Activated CD8-positive, alpha-beta memory T cell treated with anti-CD3 and anti-CD28 coated beads for 1 hour (primary cell): ENCODE data around the gene ERGIC1.

Experiments used
- DNase-seq, 2 donors: peaks; one replicate each; pipeline ENCODE4 v3.0.0-alpha.2; 2020; ENCODE audit warnings: low read depth in 1 of 2; ENCODE audit errors: extremely low read depth in 1 of 2

The ERGIC1 gene

DNA sequence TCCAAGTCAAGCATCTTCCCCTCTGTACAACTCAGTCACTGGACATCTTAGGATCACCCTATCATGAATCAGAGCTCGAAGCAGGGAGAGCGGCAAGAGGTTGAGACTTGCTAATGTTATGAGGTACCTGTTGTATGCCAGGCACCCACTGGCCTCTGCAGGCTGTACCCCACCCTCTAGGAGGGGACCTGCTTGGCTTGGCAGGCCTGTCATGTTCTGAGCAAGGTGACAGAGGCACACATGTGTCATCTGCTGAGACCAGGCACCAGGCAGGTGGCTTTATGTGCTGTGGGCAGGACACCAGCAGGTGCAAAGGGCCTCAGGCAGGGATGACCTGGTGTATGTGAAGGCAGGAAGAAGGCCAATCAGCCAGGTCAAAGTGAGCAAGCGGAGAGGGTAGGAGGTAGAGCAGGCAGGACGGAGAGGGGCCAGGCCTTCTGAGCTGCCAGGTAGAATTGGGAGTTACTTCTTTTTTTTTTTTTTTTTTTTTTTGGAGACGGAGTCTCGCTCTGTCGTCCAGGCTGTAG lies 64.9 kb downstream of the ERGIC1 start:
- DNase-seq = no peak

DNA sequence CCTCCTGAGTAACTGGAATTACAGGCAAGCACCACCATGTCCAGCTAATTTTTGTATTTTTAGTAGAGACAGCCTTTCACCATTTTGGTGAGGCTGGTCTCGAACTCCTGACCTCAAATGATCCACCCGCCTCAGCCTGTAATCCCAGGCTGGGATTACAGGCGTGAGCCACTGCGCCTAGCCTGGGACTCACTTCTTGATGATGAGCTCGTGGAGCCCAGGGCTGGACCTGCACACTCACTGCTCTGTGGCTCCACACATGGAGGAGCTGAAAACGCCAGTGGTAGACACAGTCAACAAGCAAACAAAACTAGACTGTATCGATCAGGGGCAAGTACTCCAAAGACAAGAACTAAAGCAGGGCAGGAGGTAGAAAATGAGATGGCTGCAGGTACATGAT lies 65.4 kb downstream of the ERGIC1 start:
- DNase-seq = no peak

DNA sequence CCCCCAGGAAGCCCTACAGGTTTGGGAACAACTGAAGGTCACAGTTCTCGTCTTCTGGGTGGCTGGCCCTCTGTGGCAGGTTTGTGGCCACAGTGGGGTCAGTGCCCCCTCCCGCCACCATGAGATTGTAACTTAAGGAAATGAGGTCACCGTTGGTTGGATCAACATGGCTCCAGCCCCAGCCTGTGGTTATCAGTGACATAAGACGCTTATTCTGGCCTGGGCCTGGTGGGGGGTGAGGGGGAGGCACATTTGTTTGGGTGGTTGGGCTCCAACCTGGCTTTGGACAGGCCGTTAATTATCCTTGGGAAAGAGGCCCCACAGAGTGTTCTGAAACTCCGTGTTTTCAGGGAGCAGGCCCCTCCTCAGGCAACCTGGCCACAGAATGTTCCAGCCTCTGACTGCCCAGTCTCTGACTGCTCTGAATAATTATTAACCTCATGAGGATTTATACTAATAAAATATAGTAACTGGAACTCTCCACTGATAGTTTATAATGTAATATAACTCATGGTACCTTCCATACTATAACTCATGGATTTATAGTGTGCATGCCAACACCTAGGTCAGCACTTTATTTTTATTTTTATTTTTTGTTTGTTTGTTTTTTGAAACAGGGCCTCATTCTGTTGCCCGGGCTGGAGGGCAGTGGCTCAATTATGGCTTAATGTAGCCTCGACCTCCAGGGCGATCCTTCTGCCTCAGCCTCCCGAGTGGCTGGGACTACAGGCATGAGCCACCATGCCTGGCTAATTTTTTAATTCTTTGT lies 67.1 kb downstream of the ERGIC1 start:
- DNase-seq = no peak

DNA sequence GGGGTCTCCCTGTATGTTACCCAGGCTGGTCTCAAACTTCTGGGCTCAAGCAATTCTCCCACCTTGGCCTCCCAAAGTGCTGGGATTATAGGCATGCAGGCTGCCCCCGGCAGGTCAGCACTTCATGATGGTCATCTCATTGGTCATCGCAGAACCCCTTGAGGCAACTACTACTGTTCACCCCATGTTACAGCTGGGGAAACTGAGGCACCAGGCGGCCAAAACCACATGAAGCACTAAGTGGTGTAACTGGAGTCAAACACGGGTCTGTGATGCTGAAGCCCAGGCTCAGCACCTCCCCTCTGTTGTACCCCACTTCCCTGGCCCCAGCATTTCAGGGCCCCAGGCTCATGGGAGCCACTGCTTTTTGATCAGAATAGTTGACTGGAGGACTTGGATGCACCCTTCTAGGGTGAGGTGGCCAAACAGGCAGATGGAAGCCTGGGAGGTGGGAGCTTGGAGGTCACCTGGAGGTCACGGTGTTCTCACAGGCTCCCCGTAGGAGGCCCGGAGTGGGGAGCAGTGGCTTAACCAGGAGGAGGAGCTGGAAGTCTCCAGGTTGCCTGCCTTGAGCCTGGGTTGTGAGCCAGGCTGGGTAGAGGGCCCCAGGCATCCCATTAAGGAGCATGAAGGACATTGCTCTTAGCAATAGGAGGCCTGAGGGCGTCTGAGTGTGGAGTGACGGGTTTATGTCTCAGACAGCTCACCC lies 67.9 kb downstream of the ERGIC1 start:
- DNase-seq = no peak

DNA sequence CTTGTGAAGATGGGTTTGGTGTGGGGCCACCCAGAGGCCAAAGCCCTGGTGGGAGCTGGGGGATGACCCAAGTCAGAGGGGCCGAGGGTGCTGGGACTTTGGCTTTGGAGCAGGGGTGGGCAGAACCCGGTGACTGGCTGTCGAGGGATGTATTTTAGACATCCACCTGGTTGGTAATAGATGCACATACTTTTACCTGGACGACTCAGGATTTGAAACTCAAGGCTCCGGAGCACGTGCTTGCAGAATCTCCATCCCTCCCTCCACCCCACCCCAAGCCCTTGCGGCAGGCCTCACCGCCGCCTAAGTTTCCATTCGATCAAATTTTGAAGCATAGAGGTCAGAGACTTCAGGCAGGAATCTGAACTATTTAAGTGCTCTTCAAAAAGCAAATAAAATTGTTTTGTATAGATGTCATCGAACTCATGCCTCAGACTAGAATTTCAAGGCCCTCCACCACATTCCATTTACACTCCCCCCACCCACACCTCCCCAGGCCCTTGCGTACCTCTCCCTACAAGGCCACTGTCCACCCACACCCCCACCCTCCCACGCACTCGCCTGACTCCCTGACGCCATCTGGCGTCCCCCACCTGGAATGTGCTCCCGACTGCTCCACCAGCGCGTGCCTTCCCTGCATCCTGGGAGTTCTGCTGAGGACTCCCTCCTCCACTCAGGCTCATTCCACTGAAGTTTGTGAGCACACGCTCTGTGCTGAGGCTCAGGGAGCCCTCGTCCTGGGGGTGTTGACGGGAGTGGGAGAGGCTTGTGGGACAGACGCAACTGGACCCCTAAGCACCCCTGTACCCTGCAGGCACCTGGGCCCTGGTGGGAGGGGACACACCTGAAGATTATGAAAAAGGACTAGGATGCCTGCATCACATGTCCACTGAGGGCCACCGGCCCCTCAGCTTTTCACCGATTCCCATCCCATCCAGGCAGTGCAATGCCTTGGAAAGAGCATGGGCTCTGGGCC lies 68.7 kb downstream of the ERGIC1 start:
- DNase-seq = no peak

DNA sequence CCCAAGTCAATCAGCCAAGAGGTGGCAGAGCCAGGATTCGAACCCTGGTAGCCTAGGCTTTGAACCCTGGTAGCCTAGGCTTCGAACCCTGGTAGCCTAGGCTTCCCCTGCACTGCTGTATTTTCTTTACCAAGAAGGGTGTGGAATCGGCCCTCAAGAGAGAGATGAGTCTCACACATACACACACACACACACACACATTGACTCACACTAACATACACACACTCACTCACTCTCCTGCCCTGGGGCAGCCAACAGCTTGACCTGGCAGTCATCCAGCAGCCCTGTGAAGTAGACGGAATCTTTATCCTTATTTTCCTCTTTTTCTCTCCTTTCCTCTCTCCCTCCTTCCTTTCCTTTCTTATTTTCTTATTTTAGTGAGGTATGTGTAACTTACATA lies 69.7 kb downstream of the ERGIC1 start:
- DNase-seq = no peak

DNA sequence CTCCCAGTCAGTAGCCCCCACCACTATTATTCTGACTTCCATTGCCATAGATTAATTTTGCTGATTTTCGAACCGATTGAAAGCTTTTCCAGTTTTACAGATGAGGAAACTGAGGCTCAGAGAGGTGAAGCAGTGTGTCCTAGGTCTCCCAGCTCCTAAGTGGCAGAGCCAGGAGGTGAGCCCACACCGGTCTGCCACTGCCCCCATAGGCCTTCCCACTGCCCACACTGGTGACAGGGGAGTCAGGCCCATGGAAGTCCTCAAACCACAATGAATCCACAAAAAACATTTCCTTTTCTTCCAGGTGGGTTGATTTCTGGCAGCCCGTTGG lies 70.2 kb downstream of the ERGIC1 start:
- no peak for DNase-seq

DNA sequence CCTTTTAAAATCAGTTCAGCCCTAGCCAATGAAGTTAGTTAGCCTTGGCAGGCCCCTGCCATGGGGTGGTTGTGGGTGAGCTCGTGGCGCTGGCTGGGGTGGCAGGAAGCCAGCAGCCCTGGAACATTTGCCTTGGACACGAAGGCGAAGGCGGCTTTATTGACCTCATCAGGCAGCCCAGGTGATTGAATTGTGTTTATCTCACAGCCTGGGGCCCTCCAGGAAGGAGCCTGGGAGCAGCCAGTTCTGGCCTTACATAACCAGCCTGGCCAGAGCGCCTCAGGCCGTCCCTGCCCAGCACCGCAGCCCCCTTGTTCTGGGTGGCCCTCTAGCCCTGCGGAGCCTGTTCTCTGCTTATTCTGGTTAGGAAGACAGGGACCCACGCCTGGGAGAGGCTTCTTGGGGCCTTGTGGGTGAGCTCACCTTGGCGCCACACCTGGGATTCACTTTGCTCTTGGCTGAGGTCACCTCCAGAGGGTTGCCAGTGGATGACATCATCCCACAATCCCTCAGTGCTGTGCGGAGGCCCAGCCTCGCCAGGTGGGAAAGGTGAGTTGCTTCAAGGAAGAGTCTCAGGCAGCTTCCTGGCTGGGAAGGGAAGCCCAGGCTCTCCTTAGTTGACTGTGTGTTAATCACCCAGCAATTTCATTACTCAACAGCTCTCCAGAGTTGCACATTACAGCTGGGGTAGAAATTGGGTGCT lies 70.7 kb downstream of the ERGIC1 start:
- no peak for DNase-seq

DNA sequence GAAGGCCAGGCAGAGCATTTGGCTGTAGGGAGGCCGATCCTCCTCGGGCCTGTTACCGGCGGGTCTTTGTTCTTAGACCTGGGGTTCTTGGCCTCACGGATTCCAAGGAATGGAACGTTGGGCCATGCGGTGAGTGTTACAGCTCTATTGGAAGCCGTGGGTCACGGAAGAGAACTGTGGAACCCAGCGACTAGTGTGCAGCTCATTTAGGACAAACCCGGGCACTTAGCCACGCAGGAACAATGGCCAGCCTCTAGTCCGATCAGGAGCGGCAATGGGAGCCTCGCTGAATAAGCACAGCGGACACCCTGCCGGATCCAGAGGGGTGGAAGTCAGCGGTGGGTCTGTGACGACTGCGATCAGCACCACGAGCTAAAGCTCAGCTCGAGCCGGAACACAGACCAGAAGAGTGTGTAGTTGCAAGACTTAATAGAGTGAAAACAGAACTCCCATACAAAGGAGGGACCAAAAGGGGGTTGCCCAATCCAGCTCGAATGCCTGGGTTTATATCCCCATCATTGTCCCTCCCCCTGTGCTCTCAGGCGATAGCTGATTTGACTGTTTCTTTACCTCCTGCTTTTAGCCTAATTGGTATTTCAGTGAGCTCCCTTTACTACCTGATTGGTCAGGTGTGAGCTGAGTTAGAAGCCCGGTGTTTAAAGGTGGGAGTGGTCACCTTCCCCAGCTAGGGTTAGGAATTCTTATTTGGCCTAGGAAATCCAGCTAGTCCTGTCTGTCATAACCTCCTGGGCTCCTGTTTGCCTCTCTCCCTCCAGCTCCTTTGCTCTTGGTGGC lies 71.5 kb downstream of the ERGIC1 start:
- no peak for DNase-seq

DNA sequence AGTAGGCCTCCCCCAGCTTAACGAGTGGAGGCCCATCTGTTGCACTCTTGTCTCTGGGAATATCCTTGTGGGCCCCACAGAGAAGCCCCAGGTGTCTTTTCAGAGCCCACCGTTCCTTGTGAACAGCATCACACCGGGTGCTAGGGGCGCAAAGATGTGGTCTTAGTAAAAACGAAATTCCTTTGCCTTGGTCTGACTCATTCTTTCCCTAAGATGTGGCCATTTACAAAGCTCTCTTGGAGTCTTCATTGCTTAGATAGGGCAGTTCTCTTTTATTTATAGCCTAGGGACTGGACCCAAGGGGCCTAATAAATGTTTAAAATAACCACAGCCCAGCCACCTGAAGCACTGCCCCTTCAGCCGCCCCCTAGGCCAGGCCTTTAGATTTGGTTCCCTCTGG lies 72.4 kb downstream of the ERGIC1 start:
- no peak for DNase-seq

DNA sequence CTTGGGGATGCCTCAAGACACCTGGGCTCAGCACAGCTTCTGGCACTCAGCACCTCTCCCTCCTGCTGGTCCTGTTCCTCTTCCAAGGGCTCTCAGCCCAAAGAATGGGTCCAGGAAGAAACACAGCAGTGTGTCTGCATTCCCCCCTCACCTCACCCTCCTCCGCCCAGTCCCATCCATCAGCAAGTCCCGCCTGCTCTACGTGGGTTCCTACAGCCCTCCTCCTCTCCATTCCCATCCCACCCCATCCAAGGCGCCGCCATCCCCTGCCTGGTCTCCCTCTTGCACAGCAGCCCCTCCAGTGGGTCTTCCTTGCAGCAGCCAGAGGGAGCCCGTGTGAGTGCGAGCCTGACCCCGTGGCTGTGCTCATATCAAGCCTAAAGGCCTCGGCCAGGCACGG lies 72.8 kb downstream of the ERGIC1 start:
- no peak for DNase-seq

DNA sequence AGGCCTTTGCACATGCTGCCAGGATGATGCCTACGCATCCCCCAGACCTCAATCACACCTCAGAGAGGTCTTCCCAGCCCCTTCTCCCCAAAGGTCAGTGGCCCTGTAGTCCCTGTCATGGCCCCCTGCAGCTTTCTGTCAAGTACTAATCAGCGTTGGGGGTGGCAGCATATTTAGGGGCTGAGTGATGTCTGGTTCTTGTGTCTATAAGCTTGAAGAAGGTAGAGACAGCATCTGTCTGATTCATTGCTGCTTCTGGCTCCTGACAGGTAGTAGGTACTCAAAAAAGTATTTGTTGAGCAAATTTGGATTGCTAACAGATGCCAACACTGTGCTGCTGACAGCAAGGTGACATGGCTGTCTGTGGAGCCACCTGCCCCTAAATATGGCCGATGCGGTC lies 73.6 kb downstream of the ERGIC1 start:
- no peak for DNase-seq

DNA sequence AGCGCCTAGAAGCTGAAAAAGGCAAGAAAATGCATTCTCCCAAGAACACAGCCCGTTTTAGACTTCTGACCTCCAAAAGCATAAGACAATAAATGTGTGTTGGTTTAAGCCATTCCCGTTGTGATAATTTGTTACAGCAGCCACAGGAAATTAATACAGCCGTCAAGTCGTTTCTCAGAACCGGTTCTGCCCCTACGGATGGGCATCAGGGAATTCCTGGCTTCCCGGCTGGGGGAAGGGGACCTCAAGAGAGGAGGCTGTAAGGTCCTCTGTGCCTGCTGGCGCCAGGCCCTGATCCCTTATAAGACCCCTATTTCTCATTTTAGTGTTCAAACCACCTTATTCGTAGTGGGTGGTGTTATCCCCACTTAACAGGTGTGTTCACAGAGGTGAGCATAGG lies 74.6 kb downstream of the ERGIC1 start:
- DNase-seq = no peak

DNA sequence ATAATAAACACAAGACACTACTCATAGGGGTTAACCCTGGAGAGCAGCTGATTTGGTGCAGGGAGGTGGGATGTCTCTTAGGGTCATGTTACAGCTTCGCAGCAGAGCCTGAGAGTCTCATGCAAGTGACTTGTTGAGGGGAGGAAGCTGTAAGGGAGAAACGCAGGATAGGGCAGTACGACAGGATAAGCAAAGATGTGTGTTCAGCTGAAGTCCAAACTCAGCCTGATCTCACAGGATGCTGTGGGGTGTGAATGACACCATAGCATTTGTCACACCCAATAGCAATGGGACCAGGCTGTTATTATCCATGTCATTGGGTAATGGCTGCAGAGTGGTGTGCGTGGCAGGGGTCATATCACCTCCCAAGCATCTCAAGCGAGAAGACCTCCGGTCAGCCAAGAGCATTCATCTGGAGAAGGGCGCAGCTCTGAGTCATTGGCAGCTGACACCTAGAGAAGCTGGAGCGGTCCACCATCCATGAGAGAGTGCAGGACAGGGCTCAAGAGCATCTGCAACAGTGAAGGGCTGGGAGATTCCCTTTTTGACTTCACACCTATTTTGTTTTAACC lies 76.0 kb downstream of the ERGIC1 start:
- DNase-seq = no peak

DNA sequence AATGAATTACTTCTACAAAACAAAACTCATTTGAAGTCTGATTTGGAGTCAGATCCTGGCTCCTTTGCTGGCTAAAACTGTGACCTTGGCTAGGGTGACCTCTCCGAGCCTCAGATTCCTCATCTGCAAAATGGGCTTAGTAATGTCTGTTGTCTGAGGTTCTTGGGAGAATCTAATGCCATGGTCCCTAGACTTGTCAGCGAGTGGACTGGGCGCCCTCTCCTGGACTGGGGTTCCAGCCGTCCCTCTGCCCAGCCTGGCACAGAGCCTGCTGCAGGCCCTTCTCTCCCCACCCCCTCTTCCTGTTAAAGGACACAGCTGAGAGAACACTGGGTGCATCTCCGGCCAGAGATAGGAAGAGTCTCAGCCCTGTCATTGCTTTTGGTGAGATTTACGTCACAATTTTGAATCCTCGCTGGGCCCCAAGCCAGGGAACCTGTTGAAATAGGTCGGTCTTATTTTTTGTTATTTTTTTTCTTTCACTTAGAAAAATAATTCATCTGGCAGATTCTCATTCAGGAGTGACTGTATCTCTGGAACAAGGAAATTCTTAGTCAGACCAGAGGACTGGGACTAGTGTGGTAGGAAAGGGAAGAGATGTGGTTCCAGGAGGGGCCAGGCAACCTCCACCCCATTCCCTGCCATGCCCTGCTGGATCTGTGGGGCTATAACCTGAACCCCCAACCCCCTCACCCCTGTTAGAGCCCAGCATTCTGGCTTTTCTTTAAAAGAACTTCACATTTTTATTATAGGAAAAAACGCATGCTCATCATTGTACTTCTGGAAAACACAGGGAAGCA lies 77.0 kb downstream of the ERGIC1 start:
- no peak for DNase-seq

DNA sequence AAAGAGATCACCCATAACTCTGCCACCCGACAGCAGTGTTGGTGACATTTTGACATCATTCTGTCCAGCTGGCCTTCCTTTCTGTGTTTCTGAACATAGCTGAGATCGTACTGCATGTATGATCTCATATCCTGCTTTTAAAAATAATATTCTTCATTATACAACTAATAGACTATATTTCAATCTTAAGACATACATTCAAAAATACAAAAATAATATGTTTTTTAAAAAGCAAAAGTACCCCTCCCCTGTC lies 77.5 kb downstream of the ERGIC1 start:
- DNase-seq = no peak

DNA sequence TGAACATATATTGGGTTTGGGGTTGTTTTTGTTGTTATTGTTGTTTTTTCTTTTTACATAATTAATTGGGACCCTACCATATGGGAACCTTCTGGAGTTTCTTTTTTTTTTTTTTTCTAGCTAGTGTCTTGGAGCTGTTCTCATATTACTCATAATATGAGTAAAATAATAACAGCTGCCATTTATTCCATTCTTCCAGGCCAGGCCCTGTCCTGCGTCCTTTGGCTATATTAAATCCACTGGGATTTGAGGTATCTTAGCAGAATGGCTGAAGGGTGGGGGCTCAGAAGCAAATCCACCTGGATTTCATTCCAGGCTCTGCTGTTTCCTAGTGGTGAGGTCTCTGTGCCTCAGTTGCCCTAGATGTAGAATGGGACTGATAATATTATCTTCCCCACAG lies 77.9 kb downstream of the ERGIC1 start:
- DNase-seq = no peak

DNA sequence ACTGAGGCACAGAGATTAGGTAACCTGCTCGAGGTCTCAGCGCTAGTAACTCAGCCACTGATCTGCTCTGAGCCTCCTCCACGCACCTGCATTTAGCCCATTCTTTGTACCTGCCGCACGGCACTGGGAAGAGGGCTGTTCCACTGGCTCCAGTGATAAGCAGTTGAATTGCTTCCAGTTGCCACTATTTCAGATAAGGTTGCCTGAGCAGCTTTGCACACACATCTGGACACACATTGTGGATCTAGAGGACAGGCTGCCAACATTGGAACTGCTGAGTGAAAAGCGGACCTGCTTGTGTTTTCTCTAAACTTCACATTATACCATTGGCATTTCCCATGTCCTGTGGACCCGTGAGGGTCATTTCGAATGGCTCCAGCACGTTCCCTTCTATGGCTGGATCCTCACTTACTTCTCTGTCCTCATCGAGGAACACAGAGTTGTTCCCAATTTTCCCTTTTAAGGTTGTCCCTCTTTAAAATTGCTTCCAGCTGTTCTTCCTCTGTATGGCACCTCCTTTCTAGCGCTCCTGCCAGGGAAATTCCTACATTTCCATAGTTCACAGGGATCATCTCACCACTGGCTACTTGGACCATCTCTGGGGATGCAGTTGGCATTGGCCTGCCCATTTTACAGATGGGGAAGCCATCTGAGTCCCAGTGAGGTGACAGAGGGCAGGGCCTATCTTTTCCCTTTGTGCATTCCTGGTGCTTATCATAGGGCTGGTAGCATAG lies 79.2 kb downstream of the ERGIC1 start:
- no peak for DNase-seq
